GM12878 (cell line): ENCODE results near the gene BCAS2. TPM values are rescaled to one million over a fixed set of nuclear protein-coding genes. Genes with fewer than 3 reads are reported as not detected.

Experiments
- ATAC-seq: fragments of 200-7000 bp; cut with Tn5 transposase; 3 replicates; pipeline ENCODE4 v1.9.1; 2020; ENCODE audit warnings: mild to moderate bottlenecking, moderate library complexity
- BruUV-seq: library from RNA; stranded (reverse); fragments of 400-500 nt; replicated peaks from 2 replicates; lab custom pipeline; 2021; lab: Mats Ljungman, UMichigan
- CTCF ChIA-PET: fragments of 300-600 bp; sonication (Branson Sonifier 250); formaldehyde crosslinking; extraction: SDS; loops from one replicate; lab custom pipeline; 2021; ENCODE audit warnings: inconsistent platforms; lab: Yijun Ruan, JAX
- POLR2A ChIA-PET: fragments of 350-600 bp; formaldehyde crosslinking; extraction: SDS; loops from one replicate; lab custom pipeline; 2021; ENCODE audit warnings: inconsistent platforms; lab: Charles Lee
- RAD21 ChIA-PET: fragments of 300-600 bp; sonication (Branson Sonifier 250); formaldehyde crosslinking; loops from one replicate; lab custom pipeline; 2023; ENCODE audit warnings: antibody characterized with exemption; ENCODE audit not compliant: unreplicated experiment; lab: Charles Lee
- SMC1A ChIA-PET: fragments of 300-600 bp; sonication (Branson Sonifier 250); formaldehyde crosslinking; loops from one replicate; lab custom pipeline; 2023; ENCODE audit not compliant: unreplicated experiment, uncharacterized antibody; lab: Charles Lee
- DNase-seq: peaks from one replicate; pipeline ENCODE4 v3.0.0-alpha.2; 2011; ENCODE audit warnings: low read depth, low spot score
- FAIRE-seq: peaks from 3 replicates; lab custom pipeline; 2011; peaks lifted over from hg19 to GRCh38; lab: Jason Lieb, UNC
- H2AFZ ChIP-seq: 2 replicates; pipeline ENCODE4 v1.6.0; 2011; ENCODE audit warnings: low read depth, low read length, control low read depth; ENCODE audit not compliant: control insufficient read depth
- H3K27ac ChIP-seq: 2 replicates; pipeline ENCODE4 v1.5.1; 2011; ENCODE audit warnings: control low read depth; ENCODE audit not compliant: control insufficient read depth, insufficient read depth
- H3K27me3 ChIP-seq, 2 experiments: replicated peaks in 1 of 2; 2 replicates each; pipeline versions ENCODE4 v1.6.0 to v1.6.1; 2011; ENCODE audit warnings: low read length in 1 of 2; ENCODE audit not compliant: control insufficient read depth in 2 of 2, insufficient read depth in 2 of 2
- H3K36me3 ChIP-seq, 2 experiments: 2 replicates each; pipeline ENCODE4 v1.5.1; 2011; ENCODE audit warnings: low read length in 1 of 2; ENCODE audit not compliant: control insufficient read depth in 2 of 2, insufficient read depth in 2 of 2
- H3K4me1 ChIP-seq: 2 replicates; pipeline ENCODE4 v1.6.1; 2011; ENCODE audit warnings: mild to moderate bottlenecking, low read length, moderate library complexity, mixed read lengths; ENCODE audit not compliant: control insufficient read depth, insufficient read depth
- H3K4me2 ChIP-seq: 2 replicates; pipeline ENCODE4 v1.6.0; 2011; ENCODE audit warnings: control low read depth; ENCODE audit not compliant: control insufficient read depth, insufficient read depth
- H3K4me3 ChIP-seq: fragments of 200-600 bp; sonication (generic); 2 replicates; pipeline ENCODE4 v1.5.1; 2016
- H3K79me2 ChIP-seq: 2 replicates; pipeline ENCODE4 v1.6.0; 2011; ENCODE audit warnings: low read length; ENCODE audit not compliant: control insufficient read depth, insufficient read depth
- H3K9ac ChIP-seq: 2 replicates; pipeline ENCODE4 v1.8.0; 2011; ENCODE audit warnings: low read length, control low read depth, mixed read lengths; ENCODE audit not compliant: control insufficient read depth, insufficient read depth
- H3K9me3 ChIP-seq: replicated peaks from 3 replicates; pipeline ENCODE4 v1.5.1; 2011; ENCODE audit warnings: mild to moderate bottlenecking, low read length; ENCODE audit not compliant: control insufficient read depth, insufficient read depth
- H4K20me1 ChIP-seq: 2 replicates; pipeline ENCODE4 v1.6.0; 2011; ENCODE audit not compliant: control insufficient read depth, insufficient read depth
- ASH2L ChIP-seq: fragments of 300-600, 200-600 bp; sonication (generic); IDR thresholded peaks from 2 replicates; pipeline ENCODE4 v1.6.1; 2017; ENCODE audit warnings: low read depth, mild to moderate bottlenecking, borderline replicate concordance
- BCL3 ChIP-seq: IDR thresholded peaks from 2 replicates; pipeline ENCODE4 v1.6.1; 2011; ENCODE audit warnings: borderline replicate concordance, low read depth, mild to moderate bottlenecking, moderate library complexity, low read length; ENCODE audit not compliant: insufficient read depth, poor library complexity, severe bottlenecking
- BMI1 ChIP-seq: fragments of 450-650 bp; IDR thresholded peaks from 2 replicates; pipeline ENCODE4 v1.6.1; 2016; ENCODE audit warnings: mild to moderate bottlenecking, moderate library complexity, borderline replicate concordance
- CREB1 ChIP-seq: IDR thresholded peaks from 2 replicates; pipeline ENCODE4 v1.6.1; 2012; ENCODE audit warnings: low read depth, mild to moderate bottlenecking, inconsistent platforms
- FOXK2 ChIP-seq: fragments of 450-650 bp; IDR thresholded peaks from 2 replicates; pipeline ENCODE4 v1.6.1; 2017; ENCODE audit warnings: mild to moderate bottlenecking, moderate library complexity
- HDGF ChIP-seq: fragments of 450-650 bp; IDR thresholded peaks from 2 replicates; pipeline ENCODE4 v1.6.1; 2016; ENCODE audit warnings: antibody characterized with exemption
- NFXL1 ChIP-seq: fragments of 450-650 bp; IDR thresholded peaks from 2 replicates; pipeline ENCODE4 v1.6.1; 2017; ENCODE audit warnings: antibody characterized with exemption, mild to moderate bottlenecking, borderline replicate concordance
- POLR2A ChIP-seq: IDR thresholded peaks from 2 replicates; pipeline ENCODE4 v1.6.1; 2011; ENCODE audit warnings: low read depth, mild to moderate bottlenecking, low read length
- RBBP5 ChIP-seq: fragments of 200-600 bp; sonication (generic); conservative IDR thresholded peaks from 2 replicates; pipeline ENCODE4 v1.6.1; 2016
- SUPT20H ChIP-seq: IDR thresholded peaks from 2 replicates; pipeline ENCODE4 v1.6.1; 2011; ENCODE audit warnings: low read depth, mild to moderate bottlenecking, low read length, moderate library complexity, borderline replicate concordance; ENCODE audit not compliant: control insufficient read depth
- TARDBP ChIP-seq: IDR thresholded peaks from 2 replicates; pipeline ENCODE4 v1.6.1; 2016; ENCODE audit warnings: borderline replicate concordance
- ZNF217 ChIP-seq: fragments of 450-650 bp; IDR thresholded peaks from 2 replicates; pipeline ENCODE4 v1.6.1; 2017; ENCODE audit warnings: antibody characterized with exemption, mild to moderate bottlenecking
- WGBS: methylation state at CpG from one replicate; pipeline ENCODE4 v1.1.6; 2016; ENCODE audit warnings: low lambda C conversion rate; ENCODE audit not compliant: insufficient replicate concordance, insufficient coverage; ENCODE audit errors: missing lambda C conversion rate; 5-methylcytosine and 5-hydroxymethylcytosine counted together
- in situ Hi-C: fragments of 300-500 bp; cut with MboI; formaldehyde crosslinking; loops from 9 replicates; pipeline ENCODE4 v1.14.3; 2018; ENCODE audit warnings: mixed read lengths
- intact Hi-C: fragments of 100-400 bp; cut with micrococcal nuclease; formaldehyde crosslinking; loops from one replicate; pipeline ENCODE4 v1.14.2; 2022; ENCODE audit not compliant: unreplicated experiment
- polyA plus RNA-seq, 11 experiments: library from polyadenylated mRNA; depleted of rRNA in 4 of 11; unstranded in 6 of 11; stranded (reverse) in 5 of 11; fragments of >200 nt; fragmentation: Nextera tagmentation in 4 of 11; fragmentation: Illumina TruSeq in 1 of 11; extraction: Ambion mirVana in 4 of 11; extraction: Trizol in 1 of 11; gene quantifications; 1 replicate in 1 of 11; 2 replicates in 10 of 11; pipeline versions ENCODE4 v1.2.1 to v1.2.3, GENCODE V29; 2011 to 2016; ENCODE audit warnings: inconsistent platforms in 2 of 11, missing spikeins in 2 of 11, low read depth in 1 of 11
- total RNA-seq, 4 experiments: library from RNA; depleted of rRNA in 3 of 4; stranded (reverse); fragments of >200 nt in 3 of 4; fragmentation: Illumina TruSeq in 1 of 4; extraction: Trizol in 1 of 4; gene quantifications; 2 replicates each; pipeline versions ENCODE4 v1.2.1 to v1.2.3, GENCODE V29; 2013 to 2021
- TF ChIP-seq, protein P1 (sequence below): fragments of 450-650 bp; formaldehyde crosslinking; IDR thresholded peaks from 2 replicates; pipeline ENCODE4 v1.4.0; 2020; ENCODE audit warnings: mild to moderate bottlenecking, moderate library complexity

BCAS2 gene
- total and polyA plus RNA-seq, 10 of the 15 experiments (the other 5 are each of a cell fraction or from before 2014, with no cell fraction given) = 37.3 to 129 (median 60.7) TPM

- Histone ChIP-seq H3K9me3 (no peaks in the 10 kb centered on the region), H2AFZ (no peak overlapping the region), H4K20me1 (no peaks in the 10 kb centered on the region), H3K4me3 (no peak overlapping the region), H3K4me1 (no peaks in the 10 kb centered on the region), H3K27ac (no peak overlapping the region), H3K9ac (no peak overlapping the region), H3K36me3 (no peaks in the 10 kb centered on the region), H3K79me2 (no peaks in the 10 kb centered on the region), H3K4me2 (no peak overlapping the region), H3K27me3 (no peaks in the 10 kb centered on the region)
- ChIA-PET SMC1A (no interaction called here), POLR2A (no interaction called here), RAD21 (no interaction called here), CTCF (no interaction called here)
- TF ChIP-seq TARDBP = no peak
- no peak for TF ChIP-seq ASH2L
- no peak for TF ChIP-seq BMI1
- TF ChIP-seq ZNF217 = no peak
- TF ChIP-seq, protein P1, sequence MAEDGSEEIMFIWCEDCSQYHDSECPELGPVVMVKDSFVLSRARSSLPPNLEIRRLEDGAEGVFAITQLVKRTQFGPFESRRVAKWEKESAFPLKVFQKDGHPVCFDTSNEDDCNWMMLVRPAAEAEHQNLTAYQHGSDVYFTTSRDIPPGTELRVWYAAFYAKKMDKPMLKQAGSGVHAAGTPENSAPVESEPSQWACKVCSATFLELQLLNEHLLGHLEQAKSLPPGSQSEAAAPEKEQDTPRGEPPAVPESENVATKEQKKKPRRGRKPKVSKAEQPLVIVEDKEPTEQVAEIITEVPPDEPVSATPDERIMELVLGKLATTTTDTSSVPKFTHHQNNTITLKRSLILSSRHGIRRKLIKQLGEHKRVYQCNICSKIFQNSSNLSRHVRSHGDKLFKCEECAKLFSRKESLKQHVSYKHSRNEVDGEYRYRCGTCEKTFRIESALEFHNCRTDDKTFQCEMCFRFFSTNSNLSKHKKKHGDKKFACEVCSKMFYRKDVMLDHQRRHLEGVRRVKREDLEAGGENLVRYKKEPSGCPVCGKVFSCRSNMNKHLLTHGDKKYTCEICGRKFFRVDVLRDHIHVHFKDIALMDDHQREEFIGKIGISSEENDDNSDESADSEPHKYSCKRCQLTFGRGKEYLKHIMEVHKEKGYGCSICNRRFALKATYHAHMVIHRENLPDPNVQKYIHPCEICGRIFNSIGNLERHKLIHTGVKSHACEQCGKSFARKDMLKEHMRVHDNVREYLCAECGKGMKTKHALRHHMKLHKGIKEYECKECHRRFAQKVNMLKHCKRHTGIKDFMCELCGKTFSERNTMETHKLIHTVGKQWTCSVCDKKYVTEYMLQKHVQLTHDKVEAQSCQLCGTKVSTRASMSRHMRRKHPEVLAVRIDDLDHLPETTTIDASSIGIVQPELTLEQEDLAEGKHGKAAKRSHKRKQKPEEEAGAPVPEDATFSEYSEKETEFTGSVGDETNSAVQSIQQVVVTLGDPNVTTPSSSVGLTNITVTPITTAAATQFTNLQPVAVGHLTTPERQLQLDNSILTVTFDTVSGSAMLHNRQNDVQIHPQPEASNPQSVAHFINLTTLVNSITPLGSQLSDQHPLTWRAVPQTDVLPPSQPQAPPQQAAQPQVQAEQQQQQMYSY (CRISPR knock-in tag) = no peak
- no peak for TF ChIP-seq HDGF
- TF ChIP-seq RBBP5 = no peak
- no peak for TF ChIP-seq NFXL1
- TF ChIP-seq BCL3 = no peak
- no peak for TF ChIP-seq CREB1
- TF ChIP-seq SUPT20H = no peak
- no peak for TF ChIP-seq POLR2A
- no peak for TF ChIP-seq FOXK2
- ATAC-seq (no peak), DNase-seq (no peak), FAIRE-seq (no peak)
- no TSS peak for BruUV-seq
- in situ Hi-C loops = no loop called here
- intact Hi-C loops = no loop called here
- 12% methylated on average over 1 of the region's 1 CpG for WGBS
Observed at GRCh38 chr1:114597949-114598348, 16.5 kb upstream of the BCAS2 start.
